AML-193 (cell line): ENCODE results near the gene SULT2B1.
A peak's percentile ranks its signal among the peaks of the same experiment; 100 is the strongest.
"Not testable (repeated sequence)": the region's sequence is repeated elsewhere in the genome, so short reads cannot be mapped to it uniquely, and the experiment has no call there.

Source experiments
- DNase-seq, 2 experiments: peaks; one replicate each; lab custom pipeline; 2025; lab: John Stamatoyannopoulos, UW

The SULT2B1 gene

DNA sequence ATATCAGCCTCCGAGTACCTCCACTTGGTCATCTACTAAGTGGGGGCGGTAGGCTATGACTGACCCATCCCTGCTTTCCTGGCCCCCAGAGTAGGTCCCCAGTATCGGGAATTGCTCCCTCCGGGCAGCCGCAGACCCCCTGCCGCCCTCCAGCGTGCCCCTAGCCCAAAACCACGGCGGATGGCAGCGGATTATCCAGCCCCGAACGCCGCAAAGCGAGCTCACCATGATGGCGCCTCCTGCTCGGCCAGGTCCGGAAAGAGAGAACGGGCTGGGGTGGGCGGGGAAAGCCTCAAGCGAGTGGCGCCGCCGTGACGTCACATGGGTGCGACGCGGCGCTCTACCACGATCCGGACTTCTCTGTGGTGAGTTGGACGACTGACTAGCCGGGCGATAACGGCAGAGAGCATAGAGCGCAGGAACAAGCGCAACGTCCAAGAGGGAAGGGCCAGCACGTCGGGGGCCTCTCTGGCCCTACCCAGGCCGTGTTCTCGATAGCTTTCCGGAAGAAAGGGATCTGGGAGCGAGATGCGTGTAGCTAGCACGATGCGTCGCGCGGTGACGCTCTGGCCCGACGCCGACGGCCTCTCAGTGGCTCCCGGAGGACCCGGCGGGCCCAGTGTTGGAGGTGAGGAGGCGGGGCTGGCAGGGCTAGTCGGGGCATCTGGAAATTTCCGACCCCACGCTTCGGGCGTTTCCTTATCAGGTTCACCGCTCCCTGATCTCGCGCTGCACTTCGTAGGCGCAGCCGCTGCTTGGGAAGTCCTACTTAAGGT lies 67.1 kb downstream of the SULT2B1 start, which contains the start of the genes RPL18 and SPHK2:
RPL18 (minus strand) TSS at position 263 of the 776 bp plus-strand sequence; CDS start at position 228, 35 bp downstream.
SPHK2 (plus strand) TSS at position 591 of the 776 bp plus-strand sequence. CDS start 1,009 bp downstream, outside the sequence.
- peak; percentile 98 to 99 for DNase-seq

DNA sequence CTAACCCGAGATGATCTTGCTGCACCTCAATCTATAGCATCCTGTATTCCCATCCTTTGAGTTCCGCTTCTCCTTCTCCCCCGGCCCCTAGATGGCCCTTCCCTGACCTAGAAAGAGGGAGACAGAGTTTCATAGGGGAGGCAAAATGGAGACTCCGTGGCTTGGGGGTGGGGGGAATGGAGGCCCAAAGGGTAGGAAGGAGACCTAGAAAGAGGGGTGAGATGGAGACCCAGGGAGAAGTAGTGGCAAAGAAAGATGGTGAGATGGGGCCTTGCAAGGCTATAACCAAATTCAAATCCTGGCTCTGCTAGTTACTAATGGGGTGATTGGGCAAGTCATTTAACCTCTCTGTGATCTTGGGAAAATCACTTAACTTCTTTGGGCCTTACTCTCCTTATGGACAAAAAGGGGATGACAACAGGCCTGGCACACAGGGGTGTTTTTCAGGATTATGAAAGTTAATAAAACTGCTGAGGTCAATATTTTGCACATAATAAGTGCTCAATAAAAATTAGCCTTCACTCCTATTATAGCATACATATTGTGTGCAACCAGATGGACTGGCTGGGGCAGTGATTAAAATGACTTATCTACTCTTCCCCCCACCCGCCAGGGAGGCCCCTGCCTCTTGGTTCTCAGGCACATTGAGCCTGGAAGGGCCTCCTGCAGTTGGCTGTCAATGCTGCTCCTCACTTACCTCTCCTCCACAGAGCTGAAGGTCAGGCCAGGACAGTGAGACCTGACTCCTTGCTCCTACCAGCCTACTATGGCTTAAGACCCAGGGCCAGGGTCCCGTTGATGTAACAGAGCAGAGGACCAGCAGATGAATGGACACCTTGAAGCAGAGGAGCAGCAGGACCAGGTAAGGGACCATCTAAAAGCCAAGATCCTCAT lies 68.0 kb downstream of the SULT2B1 start:
- DNase-seq: no peak

DNA sequence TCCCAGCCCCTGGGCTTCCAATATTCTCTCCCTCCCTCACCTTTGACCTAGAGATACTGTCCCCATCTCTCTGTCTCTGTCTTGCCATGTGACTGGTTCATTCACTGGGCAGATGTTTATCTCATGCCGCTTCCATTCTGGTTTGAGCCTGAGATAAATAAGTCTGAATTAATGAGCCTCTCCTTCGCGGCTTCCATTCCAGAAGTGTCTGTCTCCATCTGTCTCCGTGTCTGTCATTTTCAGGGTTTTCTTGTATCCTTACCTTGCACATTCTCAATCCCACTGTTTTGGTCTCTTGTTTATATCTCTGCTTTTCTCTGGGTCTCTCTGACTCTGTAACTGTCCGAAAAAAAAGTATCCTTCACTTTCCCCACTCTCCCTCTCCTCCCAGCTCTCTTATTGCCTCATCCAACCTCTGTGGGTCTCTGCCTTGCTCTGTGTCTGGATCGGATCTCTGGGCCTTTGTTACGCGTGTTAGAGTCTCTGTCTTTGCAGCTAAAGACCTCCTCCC lies 71.6 kb downstream of the SULT2B1 start:
- no peak for DNase-seq

DNA sequence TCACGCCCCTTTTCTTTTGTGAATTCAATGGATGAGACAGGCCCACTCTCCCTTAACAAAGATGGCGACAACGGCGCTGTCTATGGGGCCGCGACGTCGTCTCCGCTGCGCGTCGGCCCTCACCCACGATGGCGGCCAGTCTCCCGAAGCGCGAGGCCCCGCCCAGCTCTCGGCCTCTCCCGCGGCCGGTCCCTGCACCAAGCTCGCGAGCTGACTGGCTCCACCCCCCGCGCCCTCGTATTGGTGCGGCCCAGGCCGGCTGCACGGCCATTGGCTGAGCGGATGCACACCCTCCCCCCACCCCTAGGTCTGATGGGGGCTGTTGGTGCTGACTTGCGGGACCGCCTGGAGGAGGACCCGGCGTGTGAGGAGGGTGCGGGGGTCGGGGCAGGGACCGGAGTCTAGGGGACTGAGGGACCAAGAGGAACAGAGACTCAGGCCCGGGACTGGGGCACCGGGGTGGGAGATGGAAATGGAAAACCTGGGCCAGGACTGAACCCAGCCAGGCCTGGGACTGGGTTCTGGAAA lies 72.2 kb downstream of the SULT2B1 start:
- DNase-seq: peak; percentile 81 to 84

DNA sequence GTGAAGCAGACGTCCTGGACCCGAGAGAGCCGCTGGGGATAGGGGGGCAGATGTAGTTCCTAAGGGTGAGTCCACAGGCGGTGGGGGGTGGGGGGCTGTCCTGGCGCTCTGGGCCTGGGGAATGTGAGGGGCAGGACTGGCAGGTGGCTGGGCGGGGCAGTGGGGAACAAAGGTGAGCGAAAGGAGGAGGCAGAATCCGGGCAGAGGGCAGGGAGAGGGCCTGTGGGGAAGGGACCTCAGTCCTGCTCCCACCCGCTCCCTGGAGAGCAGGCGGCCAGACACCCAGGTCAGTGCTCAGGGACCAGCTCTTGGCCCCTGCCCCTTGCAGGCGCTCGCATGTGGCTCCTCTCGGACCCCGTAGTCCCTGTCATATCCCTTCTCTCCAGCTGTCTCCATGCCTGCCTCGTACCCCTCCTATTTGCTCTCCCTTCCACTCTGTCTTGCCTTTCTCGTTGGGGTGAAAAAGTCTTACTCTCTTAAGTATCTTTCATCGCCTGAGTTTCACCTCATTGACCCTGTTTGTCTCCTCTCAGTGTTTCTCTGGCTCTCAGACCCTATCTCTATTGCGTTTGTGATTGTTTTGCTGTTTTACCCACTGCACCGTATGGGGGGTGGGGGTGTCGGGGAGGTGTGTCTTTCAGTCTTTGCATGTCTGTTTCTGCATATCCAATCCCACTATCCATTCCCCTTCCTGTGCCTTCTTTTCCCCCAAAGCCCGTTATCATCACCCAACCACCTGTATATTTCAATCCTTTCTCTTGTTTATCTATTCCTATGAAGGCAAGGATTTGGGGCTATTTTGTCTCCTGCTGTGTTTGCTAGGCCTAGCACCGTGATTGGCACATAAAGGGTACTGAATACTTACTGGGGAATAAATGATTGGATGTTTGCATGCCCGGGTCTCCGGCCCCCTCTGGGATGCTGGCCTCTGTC lies 73.1 kb downstream of the SULT2B1 start:
- no peak for DNase-seq

DNA sequence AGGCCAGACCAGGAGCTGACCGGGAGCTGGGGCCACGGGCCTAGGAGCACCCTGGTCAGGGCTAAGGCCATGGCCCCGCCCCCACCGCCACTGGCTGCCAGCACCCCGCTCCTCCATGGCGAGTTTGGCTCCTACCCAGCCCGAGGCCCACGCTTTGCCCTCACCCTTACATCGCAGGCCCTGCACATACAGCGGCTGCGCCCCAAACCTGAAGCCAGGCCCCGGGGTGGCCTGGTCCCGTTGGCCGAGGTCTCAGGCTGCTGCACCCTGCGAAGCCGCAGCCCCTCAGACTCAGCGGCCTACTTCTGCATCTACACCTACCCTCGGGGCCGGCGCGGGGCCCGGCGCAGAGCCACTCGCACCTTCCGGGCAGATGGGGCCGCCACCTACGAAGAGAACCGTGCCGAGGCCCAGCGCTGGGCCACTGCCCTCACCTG lies 73.9 kb downstream of the SULT2B1 start:
- no peak for DNase-seq

DNA sequence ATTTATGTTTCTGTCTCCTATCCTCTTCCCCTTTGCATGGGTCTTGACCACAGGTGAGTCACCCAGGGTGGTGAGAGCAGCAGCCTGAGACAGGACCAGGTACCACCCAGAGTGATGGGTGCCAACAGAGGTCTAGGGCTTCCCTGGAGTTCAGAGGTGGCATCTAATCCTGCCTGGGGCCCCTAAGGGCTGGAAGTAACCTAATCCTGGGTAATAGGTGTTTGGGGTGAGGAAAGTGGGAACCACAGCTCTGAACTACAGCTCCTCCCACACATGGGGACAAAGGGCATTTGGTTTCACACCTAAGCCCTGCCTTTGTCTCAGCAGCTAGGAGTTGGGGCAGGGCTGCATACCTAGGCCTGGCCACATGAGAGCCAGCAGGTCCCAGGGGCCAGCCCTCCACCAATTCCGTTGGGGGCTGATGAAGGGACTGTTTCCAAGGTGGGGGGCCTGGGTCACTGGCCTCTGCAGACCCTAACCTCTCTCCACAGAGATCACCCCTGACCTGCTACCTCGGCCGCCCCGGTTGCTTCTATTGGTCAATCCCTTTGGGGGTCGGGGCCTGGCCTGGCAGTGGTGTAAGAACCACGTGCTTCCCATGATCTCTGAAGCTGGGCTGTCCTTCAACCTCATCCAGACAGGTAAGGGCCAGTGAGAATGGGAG lies 75.4 kb downstream of the SULT2B1 start:
- DNase-seq: no peak

DNA sequence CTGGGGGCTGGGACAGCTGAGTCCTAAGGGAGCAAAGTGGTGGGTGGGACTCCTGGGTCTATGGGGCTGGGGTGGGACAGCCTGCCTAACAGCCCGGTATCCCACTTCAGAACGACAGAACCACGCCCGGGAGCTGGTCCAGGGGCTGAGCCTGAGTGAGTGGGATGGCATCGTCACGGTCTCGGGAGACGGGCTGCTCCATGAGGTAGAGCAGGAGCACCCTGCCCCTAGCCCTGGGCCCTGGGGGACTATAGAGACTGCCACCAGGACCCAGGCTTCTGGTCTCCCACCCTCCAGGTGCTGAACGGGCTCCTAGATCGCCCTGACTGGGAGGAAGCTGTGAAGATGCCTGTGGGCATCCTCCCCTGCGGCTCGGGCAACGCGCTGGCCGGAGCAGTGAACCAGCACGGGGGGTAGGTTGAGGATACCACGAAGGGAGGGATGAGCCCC lies 75.9 kb downstream of the SULT2B1 start:
- no peak for DNase-seq

DNA sequence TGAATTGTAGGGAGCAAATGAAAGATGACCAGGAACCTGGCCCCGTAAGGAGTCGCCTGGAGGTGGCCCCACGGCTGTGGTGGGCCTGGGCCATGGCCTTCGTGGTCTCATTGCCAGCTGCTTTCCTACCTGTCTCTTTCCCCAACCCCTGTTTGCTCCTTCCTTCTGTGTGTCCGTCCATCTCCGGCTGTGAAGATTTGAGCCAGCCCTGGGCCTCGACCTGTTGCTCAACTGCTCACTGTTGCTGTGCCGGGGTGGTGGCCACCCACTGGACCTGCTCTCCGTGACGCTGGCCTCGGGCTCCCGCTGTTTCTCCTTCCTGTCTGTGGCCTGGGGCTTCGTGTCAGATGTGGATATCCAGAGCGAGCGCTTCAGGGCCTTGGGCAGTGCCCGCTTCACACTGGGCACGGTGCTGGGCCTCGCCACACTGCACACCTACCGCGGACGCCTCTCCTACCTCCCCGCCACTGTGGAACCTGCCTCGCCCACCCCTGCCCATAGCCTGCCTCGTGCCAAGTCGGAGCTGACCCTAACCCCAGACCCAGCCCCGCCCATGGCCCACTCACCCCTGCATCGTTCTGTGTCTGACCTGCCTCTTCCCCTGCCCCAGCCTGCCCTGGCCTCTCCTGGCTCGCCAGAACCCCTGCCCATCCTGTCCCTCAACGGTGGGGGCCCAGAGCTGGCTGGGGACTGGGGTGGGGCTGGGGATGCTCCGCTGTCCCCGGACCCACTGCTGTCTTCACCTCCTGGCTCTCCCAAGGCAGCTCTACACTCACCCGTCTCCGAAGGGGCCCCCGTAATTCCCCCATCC lies 76.7 kb downstream of the SULT2B1 start:
- DNase-seq: no peak

DNA sequence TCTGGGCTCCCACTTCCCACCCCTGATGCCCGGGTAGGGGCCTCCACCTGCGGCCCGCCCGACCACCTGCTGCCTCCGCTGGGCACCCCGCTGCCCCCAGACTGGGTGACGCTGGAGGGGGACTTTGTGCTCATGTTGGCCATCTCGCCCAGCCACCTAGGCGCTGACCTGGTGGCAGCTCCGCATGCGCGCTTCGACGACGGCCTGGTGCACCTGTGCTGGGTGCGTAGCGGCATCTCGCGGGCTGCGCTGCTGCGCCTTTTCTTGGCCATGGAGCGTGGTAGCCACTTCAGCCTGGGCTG lies 77.3 kb downstream of the SULT2B1 start:
- no peak for DNase-seq

DNA sequence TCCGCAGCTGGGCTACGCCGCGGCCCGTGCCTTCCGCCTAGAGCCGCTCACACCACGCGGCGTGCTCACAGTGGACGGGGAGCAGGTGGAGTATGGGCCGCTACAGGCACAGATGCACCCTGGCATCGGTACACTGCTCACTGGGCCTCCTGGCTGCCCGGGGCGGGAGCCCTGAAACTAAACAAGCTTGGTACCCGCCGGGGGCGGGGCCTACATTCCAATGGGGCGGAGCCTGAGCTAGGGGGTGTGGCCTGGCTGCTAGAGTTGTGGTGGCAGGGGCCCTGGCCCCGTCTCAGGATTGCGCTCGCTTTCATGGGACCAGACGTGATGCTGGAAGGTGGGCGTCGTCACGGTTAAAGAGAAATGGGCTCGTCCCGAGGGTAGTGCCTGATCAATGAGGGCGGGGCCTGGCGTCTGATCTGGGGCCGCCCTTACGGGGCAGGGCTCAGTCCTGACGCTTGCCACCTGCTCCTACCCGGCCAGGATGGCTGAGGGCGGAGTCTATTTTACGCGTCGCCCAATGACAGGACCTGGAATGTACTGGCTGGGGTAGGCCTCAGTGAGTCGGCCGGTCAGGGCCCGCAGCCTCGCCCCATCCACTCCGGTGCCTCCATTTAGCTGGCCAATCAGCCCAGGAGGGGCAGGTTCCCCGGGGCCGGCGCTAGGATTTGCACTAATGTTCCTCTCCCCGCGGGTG lies 77.8 kb downstream of the SULT2B1 start:
- DNase-seq: no peak

DNA sequence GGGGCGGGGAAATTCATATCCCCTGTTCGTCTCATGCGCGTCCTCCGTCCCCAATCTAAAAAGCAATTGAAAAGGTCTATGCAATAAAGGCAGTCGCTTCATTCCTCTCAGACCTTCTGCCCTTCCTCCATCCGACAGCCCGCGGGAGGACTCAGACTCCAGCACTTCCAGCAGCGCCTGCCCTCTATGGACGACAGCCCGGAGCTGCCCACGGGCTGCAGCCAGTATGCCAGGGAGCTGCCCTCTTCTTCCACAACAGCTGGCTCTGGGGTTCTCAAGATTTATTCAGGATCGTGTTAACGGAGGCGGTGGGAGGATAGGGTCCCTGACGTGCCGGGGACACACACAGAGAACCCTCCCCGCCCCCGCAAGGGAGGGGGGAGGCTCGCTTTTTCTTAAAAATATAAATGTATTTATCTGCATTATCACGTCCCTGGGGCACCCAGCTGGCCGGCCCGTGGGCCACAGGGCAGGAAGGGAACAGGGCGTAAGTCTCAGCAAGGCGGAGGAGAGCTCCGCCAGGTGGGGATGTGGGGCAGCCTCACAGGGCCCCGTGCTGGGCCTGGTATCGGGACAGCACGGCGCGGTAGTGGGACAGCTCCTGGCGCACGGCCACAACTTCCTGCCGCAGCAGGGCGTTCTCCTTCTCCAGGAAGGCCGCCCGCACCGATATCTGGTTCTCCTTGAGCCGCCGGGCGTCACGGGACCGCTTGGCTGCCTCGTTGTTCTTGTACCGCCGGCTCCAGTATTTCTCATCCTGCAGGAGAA lies 78.5 kb downstream of the SULT2B1 start:
- DNase-seq: no peak

DNA sequence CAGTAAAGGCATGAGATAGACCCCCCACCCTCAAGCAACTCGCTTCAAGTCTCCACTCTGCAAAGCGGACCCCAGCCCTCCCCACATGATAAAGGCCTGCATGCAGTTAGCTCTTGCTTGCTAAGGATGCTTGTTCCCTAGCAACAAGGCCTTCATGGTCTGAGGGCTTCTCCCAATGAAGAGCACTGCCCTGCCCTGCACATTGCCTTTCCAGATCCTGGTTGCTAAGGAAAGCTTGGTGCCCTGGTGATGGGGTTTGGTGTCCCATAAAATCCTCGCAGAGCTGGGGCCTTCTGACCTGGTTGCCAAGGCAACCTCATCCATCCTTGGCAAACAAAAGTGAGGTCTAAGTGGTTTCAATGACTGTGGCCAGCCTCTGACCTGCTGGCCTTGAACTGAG lies 79.3 kb downstream of the SULT2B1 start:
- DNase-seq: no peak

DNA sequence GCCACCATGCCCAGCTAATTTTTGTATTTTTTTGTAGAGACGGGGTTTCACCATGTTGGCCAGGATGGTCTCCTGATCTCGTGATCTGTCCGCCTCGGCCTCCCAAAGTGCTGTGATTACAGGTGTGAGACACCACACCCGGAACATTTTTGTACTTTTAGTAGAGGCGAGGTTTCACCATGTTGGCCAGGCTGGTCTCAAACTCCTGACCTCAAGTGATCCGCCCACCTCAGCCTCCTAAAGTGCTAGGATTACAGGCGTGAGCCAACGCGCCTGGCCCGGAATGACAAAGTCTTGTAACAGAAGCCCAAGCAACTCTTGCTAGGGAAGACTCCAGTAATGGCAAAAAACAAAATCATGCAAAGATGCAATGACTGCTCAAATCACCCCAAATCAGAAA lies 80.3 kb downstream of the SULT2B1 start:
- DNase-seq: not testable (repeated sequence)

DNA sequence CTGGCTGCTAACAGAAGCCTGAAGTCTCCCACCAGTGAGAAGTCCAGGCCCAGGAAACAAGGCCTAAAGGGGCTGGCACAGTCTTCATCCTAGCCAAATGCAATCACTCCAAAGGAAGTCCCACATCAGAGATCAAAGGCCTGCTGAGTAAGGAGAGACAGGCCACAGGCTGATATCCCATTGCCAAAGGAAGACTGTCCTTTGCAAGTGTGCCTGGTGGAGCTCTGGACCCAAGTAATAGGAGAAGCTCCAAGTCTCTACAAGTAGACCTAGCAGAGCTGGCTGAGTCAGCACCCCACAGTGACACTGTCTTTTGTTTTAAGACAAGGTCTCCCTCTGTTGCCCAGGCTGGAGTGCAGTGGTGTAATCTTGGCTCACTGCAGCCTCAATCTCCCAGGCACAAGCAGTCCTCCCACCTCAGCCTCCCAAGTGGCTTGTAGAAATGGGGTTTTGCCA lies 80.7 kb downstream of the SULT2B1 start:
- DNase-seq: no peak

DNA sequence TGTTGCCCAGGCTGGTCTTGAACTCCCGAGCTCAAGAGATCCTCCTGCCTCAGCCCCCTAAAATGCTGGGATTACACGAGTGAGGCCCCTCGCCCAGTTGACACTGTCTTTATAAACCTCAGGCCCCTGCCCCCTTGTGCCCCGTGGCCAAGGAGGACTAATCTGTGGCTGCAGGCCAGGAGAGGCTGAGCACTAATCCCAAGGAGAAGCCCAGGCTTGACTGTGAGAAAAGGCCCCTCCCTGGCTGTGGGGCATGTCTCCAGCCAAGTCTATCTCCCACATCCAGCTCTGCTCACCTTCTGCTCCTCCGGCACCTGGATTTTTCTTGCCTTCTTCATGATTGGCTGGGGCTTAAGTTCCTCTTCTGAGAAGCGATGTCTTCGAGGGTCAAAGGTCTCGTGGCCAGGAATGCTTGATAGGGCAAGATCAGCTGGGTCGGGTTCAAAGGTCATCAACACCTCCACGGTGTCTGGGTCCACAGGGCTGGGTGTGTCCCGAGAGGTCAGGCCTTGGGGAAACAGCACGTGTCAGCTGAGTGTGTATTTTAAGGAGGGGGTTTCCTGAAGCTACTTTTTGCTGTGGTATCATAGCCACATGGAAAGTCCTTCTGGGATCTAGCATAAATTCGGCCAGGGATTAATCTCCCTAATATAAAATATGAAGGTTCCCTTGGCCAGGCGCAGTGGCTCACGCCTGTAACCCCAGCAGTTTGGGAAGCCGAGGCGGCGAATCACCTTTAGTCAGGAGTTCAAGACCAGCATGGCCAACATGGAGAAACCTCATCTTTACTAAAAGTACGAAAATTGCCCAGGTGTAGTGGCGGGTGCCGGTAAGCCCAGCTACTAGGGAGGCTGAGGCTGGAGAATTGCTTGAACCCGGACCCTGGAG lies 81.4 kb downstream of the SULT2B1 start:
- no peak for DNase-seq

DNA sequence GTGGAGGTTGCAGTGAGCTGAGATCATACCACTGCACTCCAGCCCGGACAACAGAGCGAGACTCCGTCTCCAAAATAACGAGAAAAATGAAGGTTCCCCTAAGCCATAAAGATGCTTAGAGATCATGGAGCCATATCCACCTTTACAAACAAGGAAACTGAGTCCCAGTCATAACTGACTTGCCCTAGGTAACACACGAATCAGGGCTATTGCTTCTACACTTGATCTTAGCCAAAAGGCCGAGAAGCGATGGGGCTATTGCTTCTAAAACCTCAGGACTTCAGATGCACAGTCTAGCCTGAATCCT lies 82.0 kb downstream of the SULT2B1 start:
- DNase-seq: no peak
